ENCODE data around the gene CSF3R. TPM values are rescaled to one million over a fixed set of nuclear protein-coding genes. Genes with fewer than 3 reads are reported as not detected.
"Not testable (repeated sequence)": the region's sequence is repeated elsewhere in the genome, so short reads cannot be mapped to it uniquely, and the experiment has no call there.

CSF3R gene
- total RNA-seq, 1 donor from 2014 or later: 2.5 TPM

- Mint-ChIP-seq H3K4me1 (peaks cover 13% of the 10 kb centered on the region), H3K4me3 (no peak overlapping the region), H3K9me3 (no peaks in the 10 kb centered on the region), H3K27me3 (ENCODE audit: low read depth) (no peaks in the 10 kb centered on the region), H3K27ac (no peak overlapping the region), H3K36me3 (no peaks in the 10 kb centered on the region)
- TF ChIP-seq CTCF (IDR thresholded peaks at IDR 0.05; ENCODE audit: unreplicated experiment): no peak
- DNase-seq (ENCODE audit: low spot score in 2 of 2, unreplicated experiment in 2 of 2): no peak
Measured at GRCh38 chr1:36484099-36484498, 1.4 kb upstream of the CSF3R start.

- DNase-seq (ENCODE audit: low spot score in 2 of 2, unreplicated experiment in 2 of 2): no peak
- peak overlapping the region; percentile 36 for H3K27ac Mint-ChIP-seq
- no peaks in the 10 kb centered on the region for H3K27me3 Mint-ChIP-seq (ENCODE audit: low read depth)
- TF ChIP-seq CTCF (IDR thresholded peaks at IDR 0.05; ENCODE audit: unreplicated experiment): no peak
- H3K4me3 Mint-ChIP-seq: peak overlapping the region; percentile 38
- no peaks in the 10 kb centered on the region for H3K36me3 Mint-ChIP-seq
- peaks cover 11% of the 10 kb centered on the region for H3K4me1 Mint-ChIP-seq
- no peaks in the 10 kb centered on the region for H3K9me3 Mint-ChIP-seq
Measured at GRCh38 chr1:36481771-36482723, 666 bp downstream of the CSF3R start.

GRCh38 chr1:36481091-36481490 is 1.6 kb downstream of the CSF3R start:
- peaks cover 11% of the 10 kb centered on the region for H3K4me1 Mint-ChIP-seq
- no peak for DNase-seq (ENCODE audit: low spot score in 2 of 2, unreplicated experiment in 2 of 2)
- H3K27me3 Mint-ChIP-seq (ENCODE audit: low read depth): no peaks in the 10 kb centered on the region
- H3K36me3 Mint-ChIP-seq: no peaks in the 10 kb centered on the region
- no peak for TF ChIP-seq CTCF (IDR thresholded peaks at IDR 0.05; ENCODE audit: unreplicated experiment)
- no peak overlapping the region for H3K4me3 Mint-ChIP-seq
- H3K27ac Mint-ChIP-seq: no peak overlapping the region
- no peaks in the 10 kb centered on the region for H3K9me3 Mint-ChIP-seq

GRCh38 chr1:36480161-36480560 is 2.6 kb downstream of the CSF3R start:
- Mint-ChIP-seq H3K4me1 (peaks cover 14% of the 10 kb centered on the region), H3K36me3 (no peaks in the 10 kb centered on the region)

GRCh38 chr1:36479505-36480051 is 3.1 kb downstream of the CSF3R start:
- no peaks in the 10 kb centered on the region for H3K27me3 Mint-ChIP-seq (ENCODE audit: low read depth)
- no peak overlapping the region for H3K4me3 Mint-ChIP-seq
- peaks cover 14% of the 10 kb centered on the region for H3K4me1 Mint-ChIP-seq
- H3K27ac Mint-ChIP-seq: no peak overlapping the region
- DNase-seq (ENCODE audit: low spot score in 2 of 2, unreplicated experiment in 2 of 2): no peak
- no peaks in the 10 kb centered on the region for H3K36me3 Mint-ChIP-seq
- no peak for TF ChIP-seq CTCF (IDR thresholded peaks at IDR 0.05; ENCODE audit: unreplicated experiment)
- no peaks in the 10 kb centered on the region for H3K9me3 Mint-ChIP-seq

More at GRCh38 chr1:36480161-36480560, 2.6 kb downstream of the CSF3R start:
- Mint-ChIP-seq H3K9me3 (no peaks in the 10 kb centered on the region), H3K4me3 (no peak overlapping the region), H3K27me3 (ENCODE audit: low read depth) (no peaks in the 10 kb centered on the region), H3K27ac (no peak overlapping the region)
- no peak for TF ChIP-seq CTCF (IDR thresholded peaks at IDR 0.05; ENCODE audit: unreplicated experiment)
- no peak for DNase-seq (ENCODE audit: low spot score in 2 of 2, unreplicated experiment in 2 of 2)

GRCh38 chr1:36477615-36478014 is 5.1 kb downstream of the CSF3R start:
- H3K9me3 Mint-ChIP-seq; H3K27ac Mint-ChIP-seq; DNase-seq (ENCODE audit: low spot score in 2 of 2, unreplicated experiment in 2 of 2): not testable (repeated sequence)

More at GRCh38 chr1:36477615-36478014, 5.1 kb downstream of the CSF3R start:
- H3K36me3 Mint-ChIP-seq; H3K4me3 Mint-ChIP-seq; H3K27me3 Mint-ChIP-seq (ENCODE audit: low read depth): not testable (repeated sequence)
- peaks cover 14% of the 10 kb centered on the region for H3K4me1 Mint-ChIP-seq
